K562 (cell line): ENCODE results near the gene DIRAS1. TPM values are rescaled to one million over a fixed set of nuclear protein-coding genes. Genes with fewer than 3 reads are reported as not detected.

Experiments
- ATAC-seq: fragments of 200-7000 bp; cut with Tn5 transposase; 3 replicates; pipeline ENCODE4 v1.9.1; 2020; ENCODE audit warnings: moderate library complexity
- BruUV-seq: library from RNA; stranded (reverse); fragments of 400-500 nt; replicated peaks from 2 replicates; lab custom pipeline; 2021; lab: Mats Ljungman, UMichigan
- CTCF ChIA-PET: fragments of 300-600 bp; formaldehyde crosslinking; extraction: SDS; loops from one replicate; lab custom pipeline; 2021; ENCODE audit warnings: low intra/inter-chr PET ratio; lab: Yijun Ruan, JAX
- POLR2A ChIA-PET: fragments of 300-600, 350-650 bp; sonication (Branson Sonifier 250); formaldehyde crosslinking; extraction: SDS; loops from one replicate; lab custom pipeline; 2021; ENCODE audit warnings: antibody characterized with exemption, inconsistent platforms; lab: Yijun Ruan, JAX
- DNase-seq, 4 experiments: peaks; one replicate each; pipeline versions ENCODE4 v3.0.0 to v3.0.0-alpha.2; 2011 to 2018; ENCODE audit warnings: low spot score in 3 of 4, mixed read lengths in 3 of 4; ENCODE audit errors: extremely low read depth in 1 of 4
- FAIRE-seq: peaks from 2 replicates; lab custom pipeline; 2011; peaks lifted over from hg19 to GRCh38; lab: Jason Lieb, UNC
- H2AFZ ChIP-seq: 2 replicates; pipeline ENCODE4 v1.6.0; 2011; ENCODE audit warnings: low read depth, low read length, control low read depth, inconsistent platforms
- H3K27ac ChIP-seq: fragments of 200-600 bp; 3 replicates; pipeline ENCODE4 v1.8.0; 2011; ENCODE audit warnings: low read depth, mild to moderate bottlenecking, control low read depth, inconsistent platforms, low read length, moderate library complexity, mixed read lengths; ENCODE audit errors: extremely low read depth
- H3K27me3 ChIP-seq, 2 experiments: fragments of 300-600 bp in 1 of 2; 2 replicates in 1 of 2; 3 replicates in 1 of 2; pipeline versions ENCODE4 v1.6.0 to v1.8.0; 2011; ENCODE audit warnings: inconsistent platforms in 2 of 2, low read length in 2 of 2, mild to moderate bottlenecking in 1 of 2, mixed read lengths in 1 of 2, moderate library complexity in 1 of 2; ENCODE audit not compliant: control insufficient read depth in 2 of 2, insufficient read depth in 2 of 2
- H3K36me3 ChIP-seq: fragments of 300-600 bp; 3 replicates; pipeline ENCODE4 v1.8.0; 2011; ENCODE audit warnings: mild to moderate bottlenecking, low read length, inconsistent platforms; ENCODE audit not compliant: control insufficient read depth, insufficient read depth
- H3K4me1 ChIP-seq, 2 experiments: fragments of 200-600 bp in 1 of 2; replicated peaks in 1 of 2; 2 replicates in 1 of 2; 3 replicates in 1 of 2; pipeline versions ENCODE4 v1.5.1 to v1.8.0; 2011; ENCODE audit warnings: inconsistent platforms in 2 of 2, low read length in 2 of 2, mild to moderate bottlenecking in 1 of 2, mixed read lengths in 1 of 2, moderate library complexity in 1 of 2; ENCODE audit not compliant: control insufficient read depth in 2 of 2, insufficient read depth in 2 of 2
- H3K4me2 ChIP-seq: 2 replicates; pipeline ENCODE4 v1.6.1; 2011; ENCODE audit warnings: low read length, control low read depth, inconsistent platforms, mixed read lengths; ENCODE audit not compliant: insufficient read depth
- H3K4me3 ChIP-seq: fragments of 200-600 bp; sonication (generic), shearing (Covaris generic); 2 replicates; pipeline ENCODE4 v1.5.1; 2016; ENCODE audit warnings: control low read depth, inconsistent platforms
- H3K79me2 ChIP-seq: fragments of 200-600 bp; 3 replicates; pipeline ENCODE4 v1.8.0; 2011; ENCODE audit warnings: low read length, inconsistent platforms; ENCODE audit not compliant: control insufficient read depth, insufficient read depth
- H3K9ac ChIP-seq, 2 experiments: 2 replicates each; pipeline versions ENCODE4 v1.6.0 to v1.6.1; 2011; ENCODE audit warnings: low read depth in 2 of 2, low read length in 2 of 2, control low read depth in 1 of 2, inconsistent platforms in 1 of 2, mild to moderate bottlenecking in 1 of 2, mixed read lengths in 1 of 2; ENCODE audit not compliant: insufficient read depth in 1 of 2
- H3K9me1 ChIP-seq: one replicate; pipeline ENCODE4 v1.6.0; 2011; ENCODE audit warnings: inconsistent platforms, mild to moderate bottlenecking, low read length, moderate library complexity; ENCODE audit not compliant: control insufficient read depth, insufficient read depth
- H3K9me3 ChIP-seq: replicated peaks from 2 replicates; pipeline ENCODE4 v1.5.1; 2011; ENCODE audit warnings: low read depth, low read length, inconsistent platforms; ENCODE audit not compliant: control insufficient read depth, insufficient read depth
- H4K20me1 ChIP-seq: replicated peaks from 2 replicates; pipeline ENCODE4 v1.6.1; 2011; ENCODE audit warnings: low read length, inconsistent platforms, mixed read lengths; ENCODE audit not compliant: control insufficient read depth, insufficient read depth
- FOXA3 ChIP-seq, 2 experiments: fragments of 450-650 bp in 1 of 2; sonication (generic) in 1 of 2; formaldehyde crosslinking; IDR thresholded peaks in 1 of 2; conservative IDR thresholded peaks in 1 of 2; 2 replicates each; pipeline versions ENCODE4 v1.4.0 to v1.8.0; 2020 to 2022; ENCODE audit warnings: mild to moderate bottlenecking in 2 of 2, missing genetic modification reagents in 1 of 2
- POLR2G ChIP-seq: fragments of 200-400 bp; formaldehyde crosslinking; IDR thresholded peaks from 2 replicates; pipeline ENCODE4 v1.6.1; 2017; ENCODE audit warnings: low read depth, mild to moderate bottlenecking, antibody characterized with exemption, low read length, moderate library complexity
- RBM22 ChIP-seq: fragments of 200-400 bp; formaldehyde crosslinking; IDR thresholded peaks from 2 replicates; pipeline ENCODE4 v1.6.1; 2018; ENCODE audit warnings: low read length, low read depth; ENCODE audit not compliant: poor library complexity, severe bottlenecking
- WGBS: fragments of 100-300 bp; shearing (Covaris generic); methylation state at CpG from one replicate; pipeline ENCODE4 v1.1.6; 2016; ENCODE audit warnings: low coverage, mixed read lengths; ENCODE audit not compliant: insufficient coverage; ENCODE audit errors: missing lambda C conversion rate; 5-methylcytosine and 5-hydroxymethylcytosine counted together
- in situ Hi-C: fragments of 300-500 bp; cut with MboI; formaldehyde crosslinking; loops from 4 replicates; pipeline ENCODE4 v1.15.0; 2018; ENCODE audit warnings: inconsistent platforms, mixed read lengths
- intact Hi-C: fragments of 100-400 bp; cut with micrococcal nuclease; formaldehyde crosslinking; loops from 2 replicates; pipeline ENCODE4 v1.14.2; 2022
- polyA plus RNA-seq, 8 experiments: library from polyadenylated mRNA; depleted of rRNA in 4 of 8; stranded (reverse) in 5 of 8; unstranded in 3 of 8; fragments of >200 nt; fragmentation: Nextera tagmentation in 2 of 8; fragmentation: Illumina TruSeq in 1 of 8; extraction: Ambion mirVana in 2 of 8; extraction: Trizol in 1 of 8; gene quantifications; 2 replicates each; pipeline versions ENCODE4 v1.2.1 to v1.2.3, GENCODE V29; 2011 to 2014; ENCODE audit warnings: inconsistent platforms in 1 of 8, missing spikeins in 1 of 8
- total RNA-seq, 7 experiments: library from RNA; depleted of rRNA in 6 of 7; stranded (reverse); fragments of >200 nt in 6 of 7; fragmentation: Illumina TruSeq in 2 of 7; extraction: Trizol in 2 of 7; gene quantifications; 2 replicates each; pipeline versions ENCODE4 v1.2.1 to v1.2.3, GENCODE V29; 2011 to 2021; ENCODE audit warnings: low replicate concordance in 1 of 7
- TF ChIP-seq, protein P1 (sequence below): sonication (generic); formaldehyde crosslinking; IDR thresholded peaks from 2 replicates; pipeline ENCODE4 v1.8.0; 2022; ENCODE audit warnings: mild to moderate bottlenecking, missing genetic modification reagents

Gene DIRAS1
- total and polyA plus RNA-seq, 9 of the 15 experiments (the other 6 are each of a cell fraction or from before 2014, with no cell fraction given), result 0.11 to 12.0 (median 2.9) TPM

DNA sequence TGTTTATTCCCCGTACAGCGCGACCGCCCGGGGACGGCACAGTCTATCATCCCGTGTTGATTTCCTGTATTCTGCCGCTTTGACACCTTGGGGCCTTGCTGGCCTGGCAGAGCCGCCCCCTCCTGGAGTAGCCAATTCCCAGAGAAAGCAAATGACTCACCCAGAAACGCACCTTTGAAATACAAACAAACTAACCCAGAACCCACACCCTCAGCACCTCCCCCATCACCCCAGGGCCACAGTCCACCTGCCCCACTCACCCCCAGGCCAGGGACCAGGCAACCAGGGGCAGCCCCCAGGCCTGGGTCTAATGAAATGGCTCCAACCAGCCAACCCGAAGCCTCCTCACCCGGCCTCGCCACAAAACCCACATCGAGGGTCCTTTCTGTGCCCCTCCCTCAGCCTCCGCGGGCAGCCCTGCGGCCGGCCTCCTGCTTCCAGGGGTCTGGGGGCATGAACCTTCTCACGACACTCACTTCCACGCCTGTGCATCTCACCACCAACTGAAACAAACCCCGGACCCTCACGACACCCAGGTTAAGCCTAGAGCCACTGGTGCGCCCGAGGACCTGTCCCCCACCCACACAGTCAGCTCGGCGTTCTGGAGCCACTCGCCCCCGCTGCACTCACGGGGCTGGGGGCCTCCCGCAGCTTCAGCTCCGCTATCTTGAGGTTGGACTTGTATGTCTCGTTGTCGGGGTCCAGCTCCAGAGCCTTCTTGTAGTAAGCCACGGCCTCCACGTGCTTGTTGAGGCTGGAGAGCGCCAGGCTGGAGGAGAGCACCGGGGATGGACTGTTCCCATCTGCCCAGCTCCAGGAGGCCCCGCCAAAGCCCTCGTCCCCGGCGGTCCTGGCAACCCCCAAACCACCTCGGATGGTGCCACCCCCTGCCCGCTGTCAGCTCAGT lies 41.0 kb upstream of the DIRAS1 start:
- H3K4me3 ChIP-seq, result no peak overlapping the region
- H3K9me3 ChIP-seq, result no peaks in the 10 kb centered on the region
- ChIA-PET POLR2A (interaction anchor here (0.6 to 0.8 kb wide), 2 partner anchors 28 to 35 kb away, joined by 3 read pairs; no protein-coding TSS in a partner anchor), CTCF (no interaction called here)
- H3K4me1 ChIP-seq, result peaks cover 0 to 15% of the 10 kb centered on the region in 2 experiments; a peak in 2 of 5 replicates
- no peak overlapping the region for H3K4me2 ChIP-seq
- no peaks in the 10 kb centered on the region for H3K27me3 ChIP-seq
- no TSS peak for BruUV-seq
- WGBS, result 91% methylated on average over 31 of the region's 43 CpGs
- H3K36me3 ChIP-seq, result peaks cover 92% of the 10 kb centered on the region; the same call in 2 of the 3 replicates
- no peak overlapping the region; a peak in 1 of 4 replicates for H3K9ac ChIP-seq
- peak; percentile 65 for TF ChIP-seq RBM22
- no peak for TF ChIP-seq FOXA3 (CRISPR knock-in tag; conservative IDR thresholded peaks at IDR 0.05 in 1 of 2, IDR thresholded peaks at IDR 0.05 in 1 of 2)
- TF ChIP-seq, protein P1, sequence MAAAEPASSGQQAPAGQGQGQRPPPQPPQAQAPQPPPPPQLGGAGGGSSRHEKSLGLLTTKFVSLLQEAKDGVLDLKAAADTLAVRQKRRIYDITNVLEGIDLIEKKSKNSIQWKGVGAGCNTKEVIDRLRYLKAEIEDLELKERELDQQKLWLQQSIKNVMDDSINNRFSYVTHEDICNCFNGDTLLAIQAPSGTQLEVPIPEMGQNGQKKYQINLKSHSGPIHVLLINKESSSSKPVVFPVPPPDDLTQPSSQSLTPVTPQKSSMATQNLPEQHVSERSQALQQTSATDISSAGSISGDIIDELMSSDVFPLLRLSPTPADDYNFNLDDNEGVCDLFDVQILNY (CRISPR knock-in tag), result no peak
- 0 out of 2 replicates have a peak, but pooled peaks have one; percentile 4 for TF ChIP-seq POLR2G
- H3K79me2 ChIP-seq, result no peaks in the 10 kb centered on the region
- intact Hi-C loops, result no loop called here
- H3K27ac ChIP-seq, result no peak overlapping the region
- DNase-seq, result no peak
- no peaks in the 10 kb centered on the region for H3K9me1 ChIP-seq
- ATAC-seq, result no peak
- H2AFZ ChIP-seq, result no peak overlapping the region
- H4K20me1 ChIP-seq, result no peaks in the 10 kb centered on the region
- no peak for FAIRE-seq
- in situ Hi-C loops, result no loop called here
